ENCODE data around the gene ASIC2. TPM values are rescaled to one million over a fixed set of nuclear protein-coding genes. Genes with fewer than 3 reads are reported as not detected.

ASIC2 gene
- total and polyA plus RNA-seq, 2 donors (not counting 1 experiment from before 2014, with no cell fraction given) = not detected

DNA sequence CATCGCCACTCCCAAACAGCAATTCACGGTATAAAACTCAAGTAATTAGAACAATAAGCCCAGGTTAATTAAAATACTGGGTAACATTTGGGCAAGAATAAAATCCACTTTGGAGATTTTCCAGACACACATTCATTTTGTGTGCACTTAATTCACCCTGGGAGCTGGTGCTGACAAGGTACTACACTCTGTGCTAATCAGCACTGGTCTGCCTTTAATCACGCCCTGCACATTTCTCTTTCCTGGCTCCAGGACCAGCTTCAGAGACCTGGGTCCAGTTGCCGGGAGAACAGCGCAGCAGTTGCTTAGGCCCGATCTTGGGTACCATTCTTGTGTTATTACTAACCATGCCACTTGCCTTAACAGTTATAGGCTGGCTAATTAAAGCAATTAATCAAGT lies 23.7 kb upstream of the ASIC2 start:
- H3K4me1 Mint-ChIP-seq = no peaks in the 10 kb centered on the region
- POLR2A ChIA-PET = no interaction called here
- no peaks in the 10 kb centered on the region for H4K20me1 ChIP-seq (ENCODE audit: control insufficient read depth, insufficient read depth, low read length, poor library complexity, severe bottlenecking)
- no peaks in the 10 kb centered on the region for H3K9me3 ChIP-seq (ENCODE audit: control extremely low read depth in 1 of 3, control insufficient read depth in 2 of 3, insufficient read depth in 1 of 3, low read length in 2 of 3)
- TF ChIP-seq EZH2 (IDR thresholded peaks at IDR 0.05; ENCODE audit: borderline replicate concordance, insufficient read depth, low read depth, low read length, poor library complexity, severe bottlenecking) = no peak
- TF ChIP-seq, protein P1, sequence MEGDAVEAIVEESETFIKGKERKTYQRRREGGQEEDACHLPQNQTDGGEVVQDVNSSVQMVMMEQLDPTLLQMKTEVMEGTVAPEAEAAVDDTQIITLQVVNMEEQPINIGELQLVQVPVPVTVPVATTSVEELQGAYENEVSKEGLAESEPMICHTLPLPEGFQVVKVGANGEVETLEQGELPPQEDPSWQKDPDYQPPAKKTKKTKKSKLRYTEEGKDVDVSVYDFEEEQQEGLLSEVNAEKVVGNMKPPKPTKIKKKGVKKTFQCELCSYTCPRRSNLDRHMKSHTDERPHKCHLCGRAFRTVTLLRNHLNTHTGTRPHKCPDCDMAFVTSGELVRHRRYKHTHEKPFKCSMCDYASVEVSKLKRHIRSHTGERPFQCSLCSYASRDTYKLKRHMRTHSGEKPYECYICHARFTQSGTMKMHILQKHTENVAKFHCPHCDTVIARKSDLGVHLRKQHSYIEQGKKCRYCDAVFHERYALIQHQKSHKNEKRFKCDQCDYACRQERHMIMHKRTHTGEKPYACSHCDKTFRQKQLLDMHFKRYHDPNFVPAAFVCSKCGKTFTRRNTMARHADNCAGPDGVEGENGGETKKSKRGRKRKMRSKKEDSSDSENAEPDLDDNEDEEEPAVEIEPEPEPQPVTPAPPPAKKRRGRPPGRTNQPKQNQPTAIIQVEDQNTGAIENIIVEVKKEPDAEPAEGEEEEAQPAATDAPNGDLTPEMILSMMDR (IDR thresholded peaks at IDR 0.05) = no peak
- WGBS (ENCODE audit: insufficient coverage) = 92% methylated on average over 4 of the region's 6 CpGs
- ATAC-seq (ENCODE audit: low read depth) = no peak
- H2AFZ ChIP-seq (ENCODE audit: insufficient read depth, low read depth, low read length, poor library complexity, severe bottlenecking) = no peak overlapping the region
- intact Hi-C loops (cut with micrococcal nuclease) = no loop called here
- H3K9me3 Mint-ChIP-seq (ENCODE audit: insufficient read depth) = peaks cover 2% of the 10 kb centered on the region
- H3K79me2 ChIP-seq (ENCODE audit: control insufficient read depth, insufficient read depth, low read length) = no peaks in the 10 kb centered on the region
- H3K36me3 ChIP-seq (replicated peaks in 1 of 2; ENCODE audit: control extremely low read depth in 1 of 2, control insufficient read depth in 1 of 2, extremely low read depth in 1 of 2, insufficient read depth in 2 of 2, low read length in 1 of 2) = no peaks in the 10 kb centered on the region
- no peak for DNase-seq
- H3K4me3 ChIP-seq (ENCODE audit: control extremely low read depth in 1 of 5, extremely low read depth in 1 of 5, insufficient read depth in 1 of 5, low read depth in 2 of 5, low read length in 4 of 5) = no peak overlapping the region
- no peak overlapping the region for H3K4me3 Mint-ChIP-seq
- H3K4me2 ChIP-seq (replicated peaks; ENCODE audit: low read depth, low read length, poor library complexity, severe bottlenecking) = no peak overlapping the region
- H3K27ac ChIP-seq (ENCODE audit: low read length in 2 of 2) = no peak overlapping the region
- H3K4me1 ChIP-seq (ENCODE audit: control insufficient read depth in 2 of 2, insufficient read depth in 2 of 2, low read length in 2 of 2) = no peaks in the 10 kb centered on the region
- H3K9ac ChIP-seq (ENCODE audit: low read length) = no peak overlapping the region
- CTCF ChIA-PET = no interaction called here
- peaks cover 9% of the 10 kb centered on the region for H3K27me3 Mint-ChIP-seq
- no peak overlapping the region for H3K27ac Mint-ChIP-seq
- no peaks in the 10 kb centered on the region for H3K27me3 ChIP-seq (replicated peaks in 1 of 4; ENCODE audit: control extremely low read depth in 1 of 4, control insufficient read depth in 3 of 4, insufficient read depth in 4 of 4, low read length in 3 of 4)

DNA sequence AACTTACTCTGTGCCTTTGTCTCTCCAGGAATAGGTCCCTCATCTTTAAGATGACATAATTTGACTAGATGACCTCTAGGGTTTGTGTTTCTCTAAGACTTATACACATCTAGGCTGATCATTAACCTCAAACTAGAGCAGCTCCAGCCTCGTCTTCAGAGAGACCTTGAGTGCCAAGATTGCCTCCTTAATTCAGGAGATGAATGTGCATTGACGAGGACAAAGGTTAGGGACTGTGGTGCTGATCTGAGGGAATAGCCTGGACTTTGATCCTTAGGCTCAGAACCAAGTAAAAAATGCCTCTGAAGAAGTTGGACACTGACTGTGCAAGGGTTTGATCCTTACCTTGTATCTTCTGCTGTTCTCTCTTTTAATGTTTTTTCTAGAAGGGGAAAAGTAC lies 17.2 kb upstream of the ASIC2 start:
- Histone ChIP-seq H3K4me2 (replicated peaks; ENCODE audit: low read depth, low read length, poor library complexity, severe bottlenecking) (no peak overlapping the region), H2AFZ (ENCODE audit: insufficient read depth, low read depth, low read length, poor library complexity, severe bottlenecking) (no peak overlapping the region), H3K4me1 (ENCODE audit: control insufficient read depth in 2 of 2, insufficient read depth in 2 of 2, low read length in 2 of 2) (no peaks in the 10 kb centered on the region), H3K9ac (ENCODE audit: low read length) (no peak overlapping the region), H3K27me3 (replicated peaks in 1 of 4; ENCODE audit: control extremely low read depth in 1 of 4, control insufficient read depth in 3 of 4, insufficient read depth in 4 of 4, low read length in 3 of 4) (no peaks in the 10 kb centered on the region), H3K27ac (ENCODE audit: low read length in 2 of 2) (no peak overlapping the region), H3K79me2 (ENCODE audit: control insufficient read depth, insufficient read depth, low read length) (no peaks in the 10 kb centered on the region), H3K4me3 (ENCODE audit: control extremely low read depth in 1 of 5, extremely low read depth in 1 of 5, insufficient read depth in 1 of 5, low read depth in 2 of 5, low read length in 4 of 5) (no peak overlapping the region), H4K20me1 (ENCODE audit: control insufficient read depth, insufficient read depth, low read length, poor library complexity, severe bottlenecking) (no peaks in the 10 kb centered on the region), H3K9me3 (ENCODE audit: control extremely low read depth in 1 of 3, control insufficient read depth in 2 of 3, insufficient read depth in 1 of 3, low read length in 2 of 3) (no peaks in the 10 kb centered on the region), H3K36me3 (replicated peaks in 1 of 2; ENCODE audit: control extremely low read depth in 1 of 2, control insufficient read depth in 1 of 2, extremely low read depth in 1 of 2, insufficient read depth in 2 of 2, low read length in 1 of 2) (no peaks in the 10 kb centered on the region)
- intact Hi-C loops (cut with micrococcal nuclease) = no loop called here
- Mint-ChIP-seq H3K4me3 (no peak overlapping the region), H3K9me3 (ENCODE audit: insufficient read depth) (peaks cover 2% of the 10 kb centered on the region), H3K27me3 (peaks cover 7% of the 10 kb centered on the region), H3K27ac (no peak overlapping the region), H3K4me1 (no peaks in the 10 kb centered on the region)
- no peak for ATAC-seq (ENCODE audit: low read depth)
- 71% methylated on average over 1 of the region's 2 CpGs for WGBS (ENCODE audit: insufficient coverage)
- ChIA-PET POLR2A (no interaction called here), CTCF (no interaction called here)
- TF ChIP-seq, protein P1 (IDR thresholded peaks at IDR 0.05) = no peak
- no peak for TF ChIP-seq EZH2 (IDR thresholded peaks at IDR 0.05; ENCODE audit: borderline replicate concordance, insufficient read depth, low read depth, low read length, poor library complexity, severe bottlenecking)
- DNase-seq = no peak
